ENCODE results near the gene CLMP.

Gene CLMP

GRCh38 chr11:123168241-123168640 is 26.8 kb downstream of the CLMP start:
- in situ Hi-C loops (cut with MboI; ENCODE audit: low sequenced_read_pairs, unreplicated experiment): no loop called here
- TF ChIP-seq CTCF (IDR thresholded peaks at IDR 0.05; ENCODE audit: borderline replicate concordance, control extremely low read depth, extremely low read depth, insufficient read depth, missing control alignments): no peak
- no peak for DNase-seq (ENCODE audit: low spot score)

- DNase-seq (ENCODE audit: low spot score): no peak
- peak; percentile 46 for TF ChIP-seq CTCF (IDR thresholded peaks at IDR 0.05; ENCODE audit: borderline replicate concordance, control extremely low read depth, extremely low read depth, insufficient read depth, missing control alignments)
- in situ Hi-C loops (cut with MboI; ENCODE audit: low sequenced_read_pairs, unreplicated experiment): no loop called here
Measured at GRCh38 chr11:123166071-123166559, 28.9 kb downstream of the CLMP start.

GRCh38 chr11:123164732-123165450 is 30.2 kb downstream of the CLMP start:
- no peak for DNase-seq (ENCODE audit: low spot score)
- in situ Hi-C loops (cut with MboI; ENCODE audit: low sequenced_read_pairs, unreplicated experiment): no loop called here
- no peak for TF ChIP-seq CTCF (IDR thresholded peaks at IDR 0.05; ENCODE audit: borderline replicate concordance, control extremely low read depth, extremely low read depth, insufficient read depth, missing control alignments)

GRCh38 chr11:123163621-123164020 is 31.4 kb downstream of the CLMP start:
- in situ Hi-C loops (cut with MboI; ENCODE audit: low sequenced_read_pairs, unreplicated experiment): no loop called here
- TF ChIP-seq CTCF (IDR thresholded peaks at IDR 0.05; ENCODE audit: borderline replicate concordance, control extremely low read depth, extremely low read depth, insufficient read depth, missing control alignments): no peak
- DNase-seq (ENCODE audit: low spot score): no peak

GRCh38 chr11:123161376-123162030 is 33.5 kb downstream of the CLMP start:
- in situ Hi-C loops (cut with MboI; ENCODE audit: low sequenced_read_pairs, unreplicated experiment): no loop called here
- TF ChIP-seq CTCF (IDR thresholded peaks at IDR 0.05; ENCODE audit: borderline replicate concordance, control extremely low read depth, extremely low read depth, insufficient read depth, missing control alignments): no peak
- DNase-seq (ENCODE audit: low spot score): no peak

- in situ Hi-C loops (cut with MboI; ENCODE audit: low sequenced_read_pairs, unreplicated experiment): no loop called here
- no peak for TF ChIP-seq CTCF (IDR thresholded peaks at IDR 0.05; ENCODE audit: borderline replicate concordance, control extremely low read depth, extremely low read depth, insufficient read depth, missing control alignments)
- no peak for DNase-seq (ENCODE audit: low spot score)
Measured at GRCh38 chr11:123159183-123159857, 35.7 kb downstream of the CLMP start.
